HG02973 (cell line): ENCODE results near the gene PROK1.

ENCODE experiments used
- ATAC-seq: cut with Tn5 transposase; IDR thresholded peaks from one replicate; pipeline ENCODE4 v1.9.1; 2021; ENCODE audit warnings: moderate library complexity; ENCODE audit not compliant: unreplicated experiment

Gene PROK1

GRCh38 chr1:110487726-110488125, 36.8 kb downstream of the PROK1 start:
- ATAC-seq = no peak

DNA sequence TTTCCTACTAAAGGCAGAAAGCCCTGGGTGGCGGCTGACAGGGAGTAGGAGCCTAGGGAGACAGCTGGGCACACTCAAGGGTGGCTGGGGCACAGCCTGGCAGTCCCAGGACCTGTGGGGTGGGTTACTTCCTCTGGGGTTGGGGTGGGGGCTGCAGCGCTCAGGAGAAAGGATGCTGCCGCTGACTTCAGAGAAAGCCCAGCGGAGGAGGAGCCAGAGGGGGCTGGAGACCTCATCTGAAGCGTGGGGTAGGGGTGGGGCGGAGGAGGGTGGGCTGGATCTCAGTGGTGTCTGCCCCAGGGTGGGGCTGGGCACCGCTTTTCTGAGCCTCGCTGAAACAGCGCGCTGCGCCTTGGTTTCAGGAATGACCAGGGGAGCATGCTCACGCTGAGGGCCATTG, 37.2 kb downstream of the PROK1 start:
- ATAC-seq = no peak

DNA sequence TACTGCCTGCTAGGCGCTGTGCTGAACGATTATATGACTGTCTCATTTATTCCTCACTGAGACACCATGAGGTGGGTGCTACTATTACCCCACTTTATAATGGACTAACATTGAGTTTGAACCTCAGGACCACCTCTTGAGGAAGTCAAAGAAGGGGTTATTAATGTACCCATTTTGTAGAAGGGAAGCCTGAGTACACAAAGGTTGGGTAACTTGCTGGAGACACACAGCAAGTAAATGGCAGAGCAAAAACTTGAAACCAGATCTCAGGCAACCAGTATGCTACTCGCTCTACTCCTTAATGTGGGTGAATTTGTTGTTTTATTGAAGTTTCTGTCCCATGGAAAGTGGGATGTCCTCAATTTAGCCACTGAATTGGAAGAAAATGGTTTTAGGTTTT, 37.9 kb downstream of the PROK1 start:
- no peak for ATAC-seq

- no peak for ATAC-seq
Observed at GRCh38 chr1:110489406-110489805, 38.5 kb downstream of the PROK1 start.

GRCh38 chr1:110489973-110490542, 39.1 kb downstream of the PROK1 start:
- ATAC-seq = no peak

- no peak for ATAC-seq
Observed at GRCh38 chr1:110490791-110491451, 40.0 kb downstream of the PROK1 start.

DNA sequence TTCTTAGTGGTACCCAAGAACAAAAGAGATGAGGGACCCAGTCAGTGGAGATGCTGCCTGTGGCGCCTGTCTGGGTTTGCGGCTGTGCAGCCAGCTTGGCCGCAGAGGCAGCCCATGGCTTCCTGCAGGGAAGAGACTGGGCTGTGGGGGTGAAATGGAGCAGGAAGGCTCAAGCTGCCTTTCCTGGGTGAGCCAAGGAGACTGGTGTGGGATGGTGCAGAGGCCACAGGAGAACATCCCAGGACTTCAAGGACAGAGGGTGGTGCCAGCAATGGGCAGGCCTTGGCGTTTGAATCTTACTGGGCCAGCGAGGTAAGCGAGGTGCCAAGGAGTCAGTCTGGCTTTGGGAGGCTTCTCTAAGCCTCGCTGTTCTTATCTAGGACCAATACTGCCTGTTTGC, 41.6 kb downstream of the PROK1 start:
- no peak for ATAC-seq

DNA sequence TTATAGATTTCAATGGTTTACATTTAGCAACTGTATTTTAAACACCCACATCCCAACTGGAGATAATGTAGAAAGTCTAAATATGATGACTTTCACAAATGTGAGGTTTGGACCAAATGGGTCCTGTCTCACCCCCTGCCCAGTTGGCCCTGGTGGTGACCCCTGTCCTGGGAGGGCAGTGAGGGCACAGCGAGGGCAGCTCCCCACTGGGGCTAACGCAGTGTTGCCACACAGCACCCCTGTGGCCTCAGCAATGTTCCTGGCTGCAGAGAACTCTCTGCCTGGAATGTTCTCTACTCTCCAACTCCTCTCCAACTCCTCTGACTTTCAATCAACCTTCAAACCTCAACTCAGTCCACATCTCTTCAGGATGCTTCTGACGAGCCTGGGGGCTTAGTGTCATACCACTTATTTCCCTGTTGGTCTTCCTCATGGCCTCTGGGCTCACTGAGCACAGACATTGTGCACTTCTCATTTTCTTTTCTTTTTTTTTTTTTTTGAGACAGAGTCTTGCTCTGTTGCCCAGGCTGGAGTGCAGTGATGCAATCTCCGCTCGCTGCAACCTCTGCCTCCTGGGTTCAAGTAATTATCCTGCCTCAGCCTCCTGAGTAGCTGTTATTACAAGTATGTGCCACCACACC, 42.2 kb downstream of the PROK1 start:
- ATAC-seq = no peak

GRCh38 chr1:110494036-110494435, 43.1 kb downstream of the PROK1 start:
- ATAC-seq = no peak

DNA sequence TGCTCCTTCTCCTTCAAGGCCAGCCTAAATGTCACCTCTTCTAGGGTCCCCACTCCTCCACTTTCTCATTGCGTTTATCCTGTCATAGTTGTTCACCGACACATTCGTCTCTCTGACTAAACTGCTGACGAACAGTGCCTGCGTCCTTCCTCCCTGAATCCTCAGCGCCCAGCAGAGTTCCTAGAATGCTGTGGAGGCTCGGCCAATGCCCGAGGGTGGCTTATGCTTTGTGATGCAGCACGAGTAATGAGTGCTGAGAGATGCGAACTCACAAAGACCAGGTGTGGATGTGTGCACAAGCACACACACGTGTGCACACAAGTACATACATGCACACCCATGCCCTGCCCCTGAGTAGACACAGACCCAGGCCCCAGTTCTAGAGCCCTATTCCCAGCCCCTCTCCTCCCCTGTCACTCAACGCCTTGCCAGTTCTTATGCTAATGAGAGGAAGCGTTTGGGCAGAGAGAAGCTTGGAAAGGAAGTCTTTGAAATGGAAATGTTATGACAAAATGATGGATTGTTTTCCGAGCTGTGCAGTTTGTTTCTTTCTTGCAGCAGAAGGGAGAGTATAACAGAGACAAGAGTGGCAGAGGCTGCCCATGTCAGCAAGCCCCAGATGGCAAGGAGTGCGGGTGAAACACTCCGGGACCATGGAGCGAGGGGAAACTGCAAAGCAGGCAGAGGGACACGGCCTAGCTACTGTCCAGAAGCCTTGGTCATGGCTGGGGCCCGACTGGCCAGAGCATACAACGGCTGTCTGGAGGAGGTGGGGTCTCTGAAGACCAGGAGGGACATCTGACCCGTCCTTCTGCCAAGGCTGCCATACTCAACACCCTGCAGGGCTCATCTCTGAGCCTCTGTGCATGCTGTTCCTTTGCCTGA, 43.8 kb downstream of the PROK1 start:
- no peak for ATAC-seq

GRCh38 chr1:110495926-110496600, 45.1 kb downstream of the PROK1 start:
- ATAC-seq = no peak

DNA sequence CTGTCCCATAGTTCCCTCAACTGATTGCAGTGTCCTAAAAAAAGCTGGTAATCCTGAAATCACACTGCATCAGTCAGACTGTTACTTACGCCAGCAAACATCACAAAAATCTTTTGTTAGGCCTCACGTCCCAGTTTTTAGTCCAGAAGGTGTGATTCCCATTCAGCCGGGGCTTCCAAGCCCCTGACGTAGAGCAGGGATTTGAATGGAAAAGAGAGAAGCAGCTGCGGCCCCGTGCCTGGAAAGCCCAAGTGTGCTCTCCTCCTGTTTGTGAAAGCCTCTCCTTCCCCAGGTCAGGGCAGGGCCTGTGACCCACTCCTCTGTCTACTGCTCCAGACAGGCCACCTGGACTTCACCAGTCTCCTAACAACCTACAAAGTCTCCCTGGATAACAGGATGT, 47.3 kb downstream of the PROK1 start:
- no peak for ATAC-seq

GRCh38 chr1:110501488-110502132, 50.7 kb downstream of the PROK1 start:
- ATAC-seq = no peak

DNA sequence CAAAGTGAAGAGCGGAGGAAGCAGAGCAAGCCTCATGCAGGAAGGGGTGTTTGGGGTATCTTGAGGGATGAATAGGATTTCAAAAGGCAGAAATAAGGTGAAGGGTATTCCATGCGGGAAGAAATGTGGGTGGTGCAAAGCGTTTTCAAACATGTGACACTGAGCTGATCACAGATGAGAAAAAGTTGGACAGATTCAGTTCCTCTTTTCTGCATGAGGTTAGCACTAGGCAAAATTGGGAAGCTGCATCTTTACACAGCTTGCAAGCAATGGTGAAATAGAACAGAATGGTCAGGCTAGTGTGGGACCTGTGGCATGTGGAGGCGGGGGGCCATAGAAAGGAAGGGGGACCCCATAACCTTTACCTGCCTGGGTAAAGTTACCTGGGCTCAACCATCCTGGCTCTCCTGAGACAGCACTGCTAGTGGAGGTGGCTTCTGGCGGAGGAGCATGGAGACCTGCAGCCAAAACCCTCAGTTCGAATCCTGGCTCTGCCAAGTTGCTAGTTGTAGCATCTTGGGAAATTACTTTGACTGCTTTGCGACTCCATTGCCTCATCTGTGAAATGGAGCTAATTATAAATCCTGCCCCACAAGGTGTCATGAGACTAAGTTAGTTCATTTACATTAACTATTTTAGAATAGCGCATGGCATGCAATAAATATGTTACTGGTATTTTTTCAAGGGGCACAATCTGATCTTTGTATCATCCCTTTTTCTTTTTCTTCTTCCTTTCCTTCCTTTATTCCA, 51.6 kb downstream of the PROK1 start:
- ATAC-seq = no peak

- ATAC-seq = no peak
Observed at GRCh38 chr1:110503471-110503870, 52.5 kb downstream of the PROK1 start.

DNA sequence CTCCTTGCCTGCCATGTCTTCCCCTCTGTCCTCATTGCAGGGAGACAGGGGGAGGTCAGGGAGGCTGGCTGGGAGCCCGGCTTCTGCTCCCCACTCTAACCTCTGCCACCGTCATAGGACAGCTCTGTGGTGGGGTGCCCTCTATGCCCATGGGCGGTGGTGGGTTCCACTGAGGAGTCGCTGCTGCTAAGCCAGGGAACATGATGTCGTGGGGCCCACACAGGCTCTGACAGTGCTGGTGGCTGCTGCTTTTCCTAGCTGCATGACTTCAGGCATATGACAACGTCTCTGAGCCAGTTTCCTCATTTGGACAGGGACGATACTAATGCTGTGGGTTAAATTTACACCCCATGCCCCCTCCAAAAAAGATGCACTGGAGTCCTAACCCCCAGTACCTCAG, 53.3 kb downstream of the PROK1 start:
- ATAC-seq = no peak

DNA sequence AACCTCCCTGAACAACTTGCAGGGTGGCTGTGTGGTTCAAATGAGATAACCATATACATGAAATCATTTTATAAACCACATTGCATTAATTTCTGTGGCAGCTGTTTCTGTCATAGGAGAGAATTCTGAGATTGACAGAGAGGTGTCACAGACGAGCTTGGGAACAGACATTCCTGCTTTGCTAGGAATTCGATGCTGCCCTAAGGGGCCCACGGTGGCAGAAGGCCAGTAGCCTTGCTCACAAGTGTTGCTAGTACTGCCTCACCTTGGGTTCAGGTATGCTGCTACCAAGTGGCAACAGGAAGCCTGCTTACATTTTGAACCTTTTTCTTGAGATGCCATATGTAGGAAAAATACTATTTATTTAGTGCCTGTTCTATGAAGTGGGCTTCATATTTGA, 54.6 kb downstream of the PROK1 start:
- no peak for ATAC-seq

GRCh38 chr1:110506541-110506940, 55.6 kb downstream of the PROK1 start:
- ATAC-seq = no peak
